MG63 (cell line): ENCODE measurements around the gene TMEM255B. TPM values are rescaled to one million over a fixed set of nuclear protein-coding genes. Genes with fewer than 3 reads are reported as not detected.
"Not testable (repeated sequence)": the region's sequence is repeated elsewhere in the genome, so short reads cannot be mapped to it uniquely, and the experiment has no call there.

ENCODE experiments used
- DNase-seq: peaks from one replicate; pipeline ENCODE4 v3.0.0-alpha.2; 2020
- H3K27me3 ChIP-seq: fragments of 250-450 bp; sonication (Bioruptor Pico); 2 replicates; pipeline ENCODE4 v1.5.1; 2020; ENCODE audit warnings: mild to moderate bottlenecking, moderate library complexity
- H3K36me3 ChIP-seq: fragments of 250-450 bp; sonication (Bioruptor Pico); 2 replicates; pipeline ENCODE4 v1.5.1; 2020; ENCODE audit warnings: mild to moderate bottlenecking, moderate library complexity
- H3K4me3 ChIP-seq: fragments of 250-450 bp; sonication (Bioruptor Pico); 2 replicates; pipeline ENCODE4 v1.5.1; 2020; ENCODE audit warnings: mild to moderate bottlenecking, moderate library complexity
- H3K9me3 ChIP-seq: fragments of 250-450 bp; sonication (Bioruptor Pico); 2 replicates; pipeline ENCODE4 v1.5.1; 2020; ENCODE audit warnings: mild to moderate bottlenecking, moderate library complexity
- total RNA-seq: library from RNA; depleted of rRNA; stranded (reverse); fragments of >200 nt; shearing (Covaris generic); gene quantifications from 2 replicates; pipeline ENCODE4 v1.2.3, GENCODE V29; 2014; ENCODE audit warnings: low replicate concordance

The TMEM255B gene
- total RNA-seq, 1 experiment from 2014 or later: 1.4 TPM

DNA sequence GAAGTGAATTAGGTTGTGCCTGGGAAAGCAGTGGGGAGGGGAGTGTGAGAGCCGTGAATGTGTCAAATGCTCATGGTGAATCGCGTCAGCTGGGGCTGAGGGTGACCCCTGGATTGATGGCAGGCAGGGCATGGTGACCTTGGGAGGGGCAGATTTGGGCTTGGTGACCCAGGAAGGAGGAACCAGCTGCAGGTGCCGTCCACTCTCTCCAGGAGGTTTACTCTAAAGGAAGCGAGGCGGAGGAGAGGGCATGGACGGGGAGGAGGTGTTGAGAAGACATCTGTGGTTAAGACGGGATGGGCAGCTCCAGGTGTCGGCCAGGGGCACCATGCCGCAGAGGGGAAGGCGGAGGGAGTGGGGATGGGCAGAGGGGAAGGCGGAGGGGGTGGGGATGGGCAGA lies 28.7 kb downstream of the TMEM255B start:
- no peaks in the 10 kb centered on the region for H3K36me3 ChIP-seq
- no peak overlapping the region for H3K4me3 ChIP-seq
- no peak for DNase-seq
- no peaks in the 10 kb centered on the region for H3K9me3 ChIP-seq
- H3K27me3 ChIP-seq: no peaks in the 10 kb centered on the region

DNA sequence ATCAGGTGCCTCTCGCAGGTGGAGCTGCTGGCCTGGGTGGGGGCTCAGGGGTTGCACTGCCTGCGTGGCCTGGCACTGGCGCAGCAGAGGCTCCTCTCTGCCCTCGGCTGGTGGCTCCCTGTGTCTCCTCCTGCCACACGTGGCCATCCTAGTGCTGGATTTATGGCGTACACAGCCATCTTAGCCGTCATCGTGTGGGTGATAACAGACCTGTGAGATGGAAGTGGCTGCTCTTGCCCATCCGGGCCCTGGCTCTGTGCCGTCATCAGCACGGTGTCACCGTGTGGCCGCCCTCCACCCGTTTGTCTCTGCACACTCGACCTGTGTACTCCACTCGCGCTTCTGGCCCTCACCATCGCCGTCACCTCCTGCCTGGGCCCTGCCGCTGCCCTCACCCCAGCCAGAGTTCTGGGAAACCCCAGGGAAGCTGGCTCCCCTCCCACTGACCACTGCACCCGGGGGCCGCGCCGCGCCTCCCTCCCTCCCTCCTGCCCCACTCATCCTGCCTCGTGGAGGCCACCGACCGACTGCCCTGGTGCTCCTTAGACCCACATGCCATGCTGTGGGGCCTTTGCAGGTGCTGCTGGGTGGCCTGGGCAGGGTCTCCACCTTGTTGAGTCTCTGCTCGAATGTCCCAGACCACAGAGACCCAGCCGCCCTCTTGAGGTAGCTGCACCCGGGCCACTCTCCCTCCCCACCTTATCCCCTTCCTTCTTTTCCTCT lies 29.5 kb downstream of the TMEM255B start:
- DNase-seq: no peak
- no peaks in the 10 kb centered on the region for H3K36me3 ChIP-seq
- no peaks in the 10 kb centered on the region for H3K9me3 ChIP-seq
- no peak overlapping the region for H3K4me3 ChIP-seq
- no peaks in the 10 kb centered on the region for H3K27me3 ChIP-seq

- DNase-seq: no peak
- Histone ChIP-seq H3K27me3 (no peaks in the 10 kb centered on the region), H3K4me3 (no peak overlapping the region)
Measured at GRCh38 chr13:113789167-113789566, 30.1 kb downstream of the TMEM255B start.

GRCh38 chr13:113789931-113790330 lies 30.9 kb downstream of the TMEM255B start:
- not testable (repeated sequence) for H3K36me3 ChIP-seq, H3K4me3 ChIP-seq, H3K27me3 ChIP-seq, DNase-seq, H3K9me3 ChIP-seq

More at GRCh38 chr13:113789167-113789566, 30.1 kb downstream of the TMEM255B start:
- Histone ChIP-seq H3K9me3 (no peaks in the 10 kb centered on the region), H3K36me3 (no peaks in the 10 kb centered on the region)

- Histone ChIP-seq H3K27me3 (no peaks in the 10 kb centered on the region), H3K4me3 (no peak overlapping the region), H3K9me3 (no peaks in the 10 kb centered on the region), H3K36me3 (no peaks in the 10 kb centered on the region)
- no peak for DNase-seq
Measured at GRCh38 chr13:113791226-113791625, 32.2 kb downstream of the TMEM255B start.

DNA sequence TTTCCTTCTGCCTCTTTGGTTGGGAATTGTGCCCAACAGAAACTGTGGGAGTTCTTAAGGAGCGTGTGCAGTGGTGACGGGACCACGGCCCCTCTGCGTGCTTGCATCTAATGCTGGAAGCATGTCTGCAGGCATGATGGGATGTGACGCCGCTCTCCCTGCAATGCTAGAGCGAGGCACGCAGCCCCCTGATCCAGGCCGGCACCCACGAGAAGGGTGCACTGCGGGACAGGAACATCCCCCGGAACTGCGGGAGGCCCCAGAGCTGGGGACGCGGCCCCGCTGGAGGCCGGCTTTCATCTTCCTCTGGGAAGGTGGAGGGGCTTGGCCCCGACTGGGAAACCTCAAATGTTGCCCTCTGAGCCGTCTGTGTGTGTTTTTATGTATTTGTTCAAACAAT lies 32.7 kb downstream of the TMEM255B start:
- DNase-seq: no peak
- Histone ChIP-seq H3K4me3 (no peak overlapping the region), H3K27me3 (no peaks in the 10 kb centered on the region), H3K36me3 (no peaks in the 10 kb centered on the region), H3K9me3 (no peaks in the 10 kb centered on the region)

GRCh38 chr13:113792236-113792770 lies 33.3 kb downstream of the TMEM255B start:
- Histone ChIP-seq H3K4me3 (no peak overlapping the region), H3K27me3 (no peaks in the 10 kb centered on the region), H3K36me3 (no peaks in the 10 kb centered on the region), H3K9me3 (no peaks in the 10 kb centered on the region)
- DNase-seq: no peak

GRCh38 chr13:113792886-113793717 lies 34.1 kb downstream of the TMEM255B start:
- Histone ChIP-seq H3K36me3 (no peaks in the 10 kb centered on the region), H3K4me3 (no peak overlapping the region), H3K27me3 (no peaks in the 10 kb centered on the region), H3K9me3 (no peaks in the 10 kb centered on the region)
- DNase-seq: no peak

GRCh38 chr13:113793718-113794085 lies 34.7 kb downstream of the TMEM255B start:
- Histone ChIP-seq H3K4me3 (no peak overlapping the region), H3K9me3 (no peaks in the 10 kb centered on the region), H3K27me3 (no peaks in the 10 kb centered on the region), H3K36me3 (no peaks in the 10 kb centered on the region)
- DNase-seq: no peak

- no peaks in the 10 kb centered on the region for H3K27me3 ChIP-seq
- no peaks in the 10 kb centered on the region for H3K36me3 ChIP-seq
- no peak for DNase-seq
- no peaks in the 10 kb centered on the region for H3K9me3 ChIP-seq
- H3K4me3 ChIP-seq: no peak overlapping the region
Measured at GRCh38 chr13:113794086-113794485, 35.1 kb downstream of the TMEM255B start.

GRCh38 chr13:113794764-113795173 lies 35.7 kb downstream of the TMEM255B start:
- Histone ChIP-seq H3K9me3 (no peaks in the 10 kb centered on the region), H3K4me3 (no peak overlapping the region), H3K27me3 (no peaks in the 10 kb centered on the region), H3K36me3 (no peaks in the 10 kb centered on the region)
- no peak for DNase-seq

DNA sequence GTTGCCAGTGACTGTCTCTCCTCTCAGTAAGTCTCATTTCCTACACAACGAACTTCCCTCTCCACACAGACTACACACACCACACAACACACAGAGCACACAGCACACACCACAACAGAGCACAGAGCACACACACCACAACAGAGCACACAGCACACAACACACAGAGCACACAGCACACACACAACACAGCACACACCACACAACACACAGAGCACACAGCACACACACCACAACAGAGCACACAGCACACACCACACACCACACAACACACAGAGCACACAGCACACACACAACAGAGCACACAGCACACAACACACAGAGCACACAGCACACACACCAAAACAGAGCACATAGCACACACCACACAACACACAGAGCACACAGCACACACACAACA lies 36.3 kb downstream of the TMEM255B start:
- H3K4me3 ChIP-seq, H3K9me3 ChIP-seq, H3K36me3 ChIP-seq, H3K27me3 ChIP-seq, DNase-seq: not testable (repeated sequence)

DNA sequence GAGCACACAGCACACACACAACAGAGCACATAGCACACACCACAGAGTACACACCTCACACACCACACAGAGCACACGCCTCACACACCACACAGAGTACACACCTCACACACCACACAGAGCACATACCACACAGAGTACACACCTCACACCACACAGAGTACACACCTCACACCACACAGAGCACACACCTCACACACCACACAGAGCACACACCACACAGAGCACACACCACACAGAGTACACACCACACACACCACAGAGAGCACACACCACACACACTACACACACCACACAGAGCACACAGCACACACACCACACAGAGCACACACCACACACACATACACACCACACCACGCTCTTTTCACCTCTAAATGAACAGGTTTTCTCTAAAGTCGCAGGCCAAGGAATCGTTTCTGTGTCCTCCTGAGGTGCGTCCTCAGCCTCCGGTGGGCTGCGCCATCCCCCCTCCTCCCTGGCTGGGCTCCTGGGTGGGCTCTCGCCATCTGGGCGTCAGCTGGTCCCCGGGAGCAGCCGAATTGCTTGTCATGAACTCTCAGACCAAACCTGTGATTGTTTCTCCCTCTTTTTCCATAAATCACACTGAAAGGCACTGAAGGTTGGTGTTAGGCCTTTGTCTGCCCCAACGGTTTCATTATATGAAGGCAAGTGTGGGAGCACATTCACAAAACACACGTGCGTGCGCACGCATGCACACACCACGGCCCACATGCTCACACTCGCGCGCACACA lies 37.4 kb downstream of the TMEM255B start:
- Histone ChIP-seq H3K27me3 (no peaks in the 10 kb centered on the region), H3K36me3 (no peaks in the 10 kb centered on the region), H3K9me3 (no peaks in the 10 kb centered on the region), H3K4me3 (no peak overlapping the region)
- no peak for DNase-seq

DNA sequence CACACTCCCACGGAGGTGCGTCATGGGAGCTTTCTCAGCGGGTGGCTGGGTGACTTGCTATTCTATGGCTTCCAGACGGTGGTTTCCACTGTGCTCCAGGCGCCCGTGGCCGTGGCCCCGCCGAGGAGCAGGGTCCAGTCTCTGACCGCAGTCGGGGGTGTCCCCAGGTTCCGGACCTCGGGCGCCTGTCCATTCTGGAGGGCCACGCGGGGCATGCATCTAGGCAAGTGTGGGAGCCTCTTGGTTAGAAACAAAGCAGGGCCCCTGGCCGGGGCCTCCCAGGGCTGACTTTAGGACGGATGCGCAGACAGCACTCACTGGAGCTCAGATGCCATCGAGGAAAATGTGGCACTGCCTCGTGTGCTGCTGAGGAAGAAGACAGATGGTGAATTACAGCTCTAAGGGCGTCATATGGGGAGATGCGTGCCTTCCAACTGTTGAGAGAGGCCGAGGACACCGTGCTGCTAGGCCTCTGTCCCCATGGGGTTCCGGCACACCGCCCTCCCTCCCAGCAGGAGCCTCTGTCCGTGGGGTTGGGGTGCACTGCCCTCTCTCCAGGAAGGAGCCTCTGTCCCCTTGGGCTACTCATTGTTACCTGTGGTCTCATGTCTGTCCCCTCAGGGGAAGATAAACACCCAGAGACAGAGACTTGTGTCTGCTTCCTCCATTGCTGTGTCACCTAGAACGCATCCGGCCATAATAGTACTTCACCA lies 38.1 kb downstream of the TMEM255B start:
- no peak for DNase-seq
- Histone ChIP-seq H3K27me3 (no peaks in the 10 kb centered on the region), H3K9me3 (no peaks in the 10 kb centered on the region), H3K4me3 (no peak overlapping the region), H3K36me3 (no peaks in the 10 kb centered on the region)

- Histone ChIP-seq H3K4me3 (no peak overlapping the region), H3K36me3 (no peaks in the 10 kb centered on the region), H3K9me3 (no peaks in the 10 kb centered on the region), H3K27me3 (no peaks in the 10 kb centered on the region)
- DNase-seq: no peak
Measured at GRCh38 chr13:113798200-113798811, 39.3 kb downstream of the TMEM255B start.

DNA sequence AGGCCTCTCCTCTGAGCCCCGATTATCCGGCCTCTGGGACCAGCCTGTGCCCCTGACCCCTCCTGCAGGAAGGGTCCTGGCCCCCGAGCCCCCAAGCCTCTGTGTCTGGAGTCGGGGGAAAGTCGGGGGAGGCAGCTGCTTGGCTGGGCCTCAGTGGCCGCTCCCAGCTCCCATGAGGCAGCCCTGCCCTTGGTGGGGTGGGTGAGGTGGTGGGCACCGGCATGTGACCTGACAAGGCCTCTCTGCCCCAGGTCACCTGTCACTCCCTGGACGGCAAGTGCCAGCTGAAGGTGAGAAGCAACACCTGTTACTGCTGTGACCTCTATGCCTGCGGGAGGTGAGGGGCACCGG lies 41.5 kb downstream of the TMEM255B start:
- Histone ChIP-seq H3K36me3 (no peaks in the 10 kb centered on the region), H3K4me3 (no peak overlapping the region), H3K9me3 (no peaks in the 10 kb centered on the region), H3K27me3 (no peaks in the 10 kb centered on the region)
- DNase-seq: no peak
